COR-L47 (cell line): ENCODE results near the gene TSHZ2.

ENCODE experiments used
- DNase-seq: peaks from one replicate; lab custom pipeline; 2025; lab: John Stamatoyannopoulos, UW

The TSHZ2 gene

GRCh38 chr20:53028337-53029007, 56.3 kb downstream of the TSHZ2 start:
- no peak for DNase-seq

GRCh38 chr20:53030061-53030460, 57.9 kb downstream of the TSHZ2 start:
- no peak for DNase-seq

- DNase-seq, result no peak
These were observed 59.9 kb downstream of the TSHZ2 start for GRCh38 chr20:53032046-53032445.

- no peak for DNase-seq
These were observed 60.3 kb downstream of the TSHZ2 start for GRCh38 chr20:53032478-53032932.

- DNase-seq, result no peak
These were observed 61.0 kb downstream of the TSHZ2 start for GRCh38 chr20:53033176-53033575.

- DNase-seq, result no peak
These were observed 62.7 kb downstream of the TSHZ2 start for GRCh38 chr20:53034899-53035298.

- no peak for DNase-seq
These were observed 64.8 kb downstream of the TSHZ2 start for GRCh38 chr20:53036992-53037391.

GRCh38 chr20:53037621-53038020, 65.5 kb downstream of the TSHZ2 start:
- DNase-seq, result no peak

GRCh38 chr20:53038299-53038698, 66.1 kb downstream of the TSHZ2 start:
- no peak for DNase-seq

GRCh38 chr20:53040693-53041589, 68.8 kb downstream of the TSHZ2 start:
- DNase-seq, result no peak

GRCh38 chr20:53042521-53042920, 70.4 kb downstream of the TSHZ2 start:
- no peak for DNase-seq

- DNase-seq, result no peak
These were observed 72.1 kb downstream of the TSHZ2 start for GRCh38 chr20:53044296-53044695.

- DNase-seq, result no peak
These were observed 73.8 kb downstream of the TSHZ2 start for GRCh38 chr20:53045941-53046340.

- DNase-seq, result no peak
These were observed 75.0 kb downstream of the TSHZ2 start for GRCh38 chr20:53047203-53047602.

GRCh38 chr20:53048387-53048786, 76.2 kb downstream of the TSHZ2 start:
- DNase-seq, result no peak

- DNase-seq, result no peak
These were observed 78.2 kb downstream of the TSHZ2 start for GRCh38 chr20:53050338-53050737.

- no peak for DNase-seq
These were observed 80.2 kb downstream of the TSHZ2 start for GRCh38 chr20:53052380-53052779.

- DNase-seq, result no peak
These were observed 81.4 kb downstream of the TSHZ2 start for GRCh38 chr20:53053595-53053994.

GRCh38 chr20:53055367-53056067, 83.4 kb downstream of the TSHZ2 start:
- DNase-seq, result no peak

GRCh38 chr20:53057579-53057978, 85.4 kb downstream of the TSHZ2 start:
- DNase-seq, result no peak

GRCh38 chr20:53059848-53060247, 87.7 kb downstream of the TSHZ2 start:
- no peak for DNase-seq
